Mucosa of rectum (tissue), 2 donors: ENCODE measurements around the gene KRTAP10-6.
"Not testable (repeated sequence)": the region's sequence is repeated elsewhere in the genome, so short reads cannot be mapped to it uniquely, and the experiment has no call there.

Experiments
- H3K27ac ChIP-seq, 2 donors: one replicate each; pipeline ENCODE4 v1.7.0; 2013; ENCODE audit warnings: inconsistent platforms in 2 of 2, low read depth in 2 of 2, low read length in 2 of 2
- H3K27me3 ChIP-seq, 2 donors: one replicate each; pipeline ENCODE4 v1.7.0; 2013; ENCODE audit warnings: low read length in 2 of 2; ENCODE audit not compliant: control insufficient read depth in 2 of 2, insufficient read depth in 2 of 2
- H3K36me3 ChIP-seq, 2 donors: one replicate each; pipeline ENCODE4 v1.7.0; 2013; ENCODE audit warnings: low read length in 2 of 2; ENCODE audit not compliant: control insufficient read depth in 2 of 2, insufficient read depth in 2 of 2
- H3K4me1 ChIP-seq, 2 donors: one replicate each; pipeline ENCODE4 v1.7.0; 2013; ENCODE audit warnings: low read length in 2 of 2, mild to moderate bottlenecking in 1 of 2; ENCODE audit not compliant: control insufficient read depth in 2 of 2, insufficient read depth in 2 of 2
- H3K4me3 ChIP-seq, 2 donors: one replicate each; pipeline ENCODE4 v1.7.0; 2013; ENCODE audit warnings: low read length in 2 of 2
- H3K9ac ChIP-seq, 2 donors: one replicate each; pipeline ENCODE4 v1.7.0; 2013; ENCODE audit warnings: low read length in 2 of 2, low read depth in 1 of 2, mild to moderate bottlenecking in 1 of 2
- H3K9me3 ChIP-seq, 2 donors: one replicate each; pipeline ENCODE4 v1.7.0; 2013; ENCODE audit warnings: low read length in 2 of 2; ENCODE audit not compliant: control insufficient read depth in 2 of 2
- donor health status: healthy.
- donor health status: Normal muscosa, but diverticular disease.

The KRTAP10-6 gene

GRCh38 chr21:44628707-44629391 lies 36.5 kb upstream of the KRTAP10-6 start:
- Histone ChIP-seq H3K9me3 (peaks cover 0 to 3% of the 10 kb centered on the region in 2 donors), H3K27me3 (no peaks in the 10 kb centered on the region), H3K4me1 (no peaks in the 10 kb centered on the region), H3K9ac (no peak overlapping the region), H3K4me3 (no peak overlapping the region), H3K27ac (no peak overlapping the region), H3K36me3 (no peaks in the 10 kb centered on the region)

- not testable (repeated sequence) for H3K9me3 ChIP-seq, H3K4me3 ChIP-seq, H3K27me3 ChIP-seq, H3K4me1 ChIP-seq, H3K36me3 ChIP-seq, H3K27ac ChIP-seq, H3K9ac ChIP-seq
Observed at GRCh38 chr21:44627831-44628233, 35.5 kb upstream of the KRTAP10-6 start.

- H3K9ac ChIP-seq, H3K4me1 ChIP-seq, H3K27me3 ChIP-seq, H3K36me3 ChIP-seq, H3K27ac ChIP-seq, H3K4me3 ChIP-seq, H3K9me3 ChIP-seq: not testable (repeated sequence)
Observed at GRCh38 chr21:44627181-44627822, 35.0 kb upstream of the KRTAP10-6 start.

- peaks cover 0 to 4% of the 10 kb centered on the region in 2 donors for H3K9me3 ChIP-seq
Observed at GRCh38 chr21:44626673-44627143, 34.4 kb upstream of the KRTAP10-6 start, which contains the start of gene KRTAP10-9. Gene KRTAP10-9 (plus strand): TSS chr21:44627093. CDS start chr21:44627172, 79 bp downstream.

GRCh38 chr21:44626262-44626661 lies 34.0 kb upstream of the KRTAP10-6 start:
- Histone ChIP-seq H3K9ac (no peak overlapping the region), H3K4me3 (no peak overlapping the region), H3K27ac (no peak overlapping the region), H3K9me3 (peaks cover 0 to 3% of the 10 kb centered on the region in 2 donors), H3K4me1 (no peaks in the 10 kb centered on the region), H3K36me3 (no peaks in the 10 kb centered on the region), H3K27me3 (no peaks in the 10 kb centered on the region)

More at GRCh38 chr21:44626673-44627143, 34.4 kb upstream of the KRTAP10-6 start, which contains the start of gene KRTAP10-9:
- Histone ChIP-seq H3K4me3 (no peak within 1 kb of the TSS), H3K27ac (no peak within 1 kb of the TSS), H3K9ac (no peak within 1 kb of the TSS), H3K27me3 (no peaks in the 10 kb centered on the region), H3K4me1 (no peaks in the 10 kb centered on the region), H3K36me3 (no peaks in the 10 kb centered on the region)

- H3K27me3 ChIP-seq: no peaks in the 10 kb centered on the region
- H3K9me3 ChIP-seq: peaks cover 0 to 2% of the 10 kb centered on the region in 2 donors
- no peak overlapping the region for H3K4me3 ChIP-seq
- no peaks in the 10 kb centered on the region for H3K4me1 ChIP-seq
- no peak overlapping the region for H3K9ac ChIP-seq
- no peak overlapping the region for H3K27ac ChIP-seq
- H3K36me3 ChIP-seq: no peaks in the 10 kb centered on the region
Observed at GRCh38 chr21:44625756-44626155, 33.5 kb upstream of the KRTAP10-6 start.

GRCh38 chr21:44623575-44623974 lies 31.3 kb upstream of the KRTAP10-6 start:
- H3K4me3 ChIP-seq: no peak overlapping the region
- no peaks in the 10 kb centered on the region for H3K27me3 ChIP-seq
- H3K4me1 ChIP-seq: no peaks in the 10 kb centered on the region
- no peak overlapping the region for H3K27ac ChIP-seq
- peaks cover 0 to 2% of the 10 kb centered on the region in 2 donors for H3K9me3 ChIP-seq
- H3K36me3 ChIP-seq: no peaks in the 10 kb centered on the region
- no peak overlapping the region for H3K9ac ChIP-seq

GRCh38 chr21:44619886-44620285 lies 27.6 kb upstream of the KRTAP10-6 start:
- Histone ChIP-seq H3K27me3 (no peaks in the 10 kb centered on the region), H3K4me1 (no peaks in the 10 kb centered on the region), H3K9me3 (peaks cover 0 to 2% of the 10 kb centered on the region in 2 donors), H3K27ac (no peak overlapping the region), H3K36me3 (no peaks in the 10 kb centered on the region), H3K9ac (no peak overlapping the region), H3K4me3 (no peak overlapping the region)

- Histone ChIP-seq H3K9me3 (peaks cover 0 to 2% of the 10 kb centered on the region in 2 donors), H3K27me3 (no peaks in the 10 kb centered on the region), H3K9ac (no peak overlapping the region), H3K27ac (peak overlapping the region in 1 of 2 donors; percentile 65), H3K4me3 (no peak overlapping the region), H3K4me1 (no peaks in the 10 kb centered on the region), H3K36me3 (no peaks in the 10 kb centered on the region)
Observed at GRCh38 chr21:44618909-44619308, 26.6 kb upstream of the KRTAP10-6 start.

- no peaks in the 10 kb centered on the region for H3K4me1 ChIP-seq
- H3K27ac ChIP-seq: peak overlapping the region in 1 of 2 donors; percentile 65
- no peaks in the 10 kb centered on the region for H3K36me3 ChIP-seq
Observed at GRCh38 chr21:44618504-44618903, 26.2 kb upstream of the KRTAP10-6 start.

More at GRCh38 chr21:44618504-44618903, 26.2 kb upstream of the KRTAP10-6 start:
- no peaks in the 10 kb centered on the region for H3K27me3 ChIP-seq
- H3K9ac ChIP-seq: no peak overlapping the region
- peaks cover 0 to 2% of the 10 kb centered on the region in 2 donors for H3K9me3 ChIP-seq
- no peak overlapping the region for H3K4me3 ChIP-seq
